Measurements from ENCODE around the gene SEPTIN8.

The SEPTIN8 gene

GRCh38 chr5:132747616-132748440, 29.2 kb downstream of the SEPTIN8 start:
- no peak for DNase-seq (ENCODE audit: low read depth in 2 of 2)

- peak; percentile 29 to 44 for DNase-seq (ENCODE audit: low read depth in 2 of 2)
Measured at GRCh38 chr5:132746954-132747615, 30.0 kb downstream of the SEPTIN8 start, which contains the start of gene CCNI2. TSS of gene CCNI2 (plus strand) at chr5:132747426. CDS start at chr5:132747496, 70 bp downstream.

- DNase-seq (ENCODE audit: low read depth in 2 of 2) = no peak
Measured at GRCh38 chr5:132746592-132746953, 30.5 kb downstream of the SEPTIN8 start.

GRCh38 chr5:132744659-132745058, 32.4 kb downstream of the SEPTIN8 start:
- no peak for DNase-seq (ENCODE audit: low read depth in 2 of 2)

GRCh38 chr5:132742626-132743025, 34.4 kb downstream of the SEPTIN8 start:
- no peak for DNase-seq (ENCODE audit: low read depth in 2 of 2)

GRCh38 chr5:132742158-132742557, 34.9 kb downstream of the SEPTIN8 start:
- no peak for DNase-seq (ENCODE audit: low read depth in 2 of 2)

- no peak for DNase-seq (ENCODE audit: low read depth in 2 of 2)
Measured at GRCh38 chr5:132739232-132739631, 37.8 kb downstream of the SEPTIN8 start.

- DNase-seq (ENCODE audit: low read depth in 2 of 2) = no peak
Measured at GRCh38 chr5:132737982-132738681, 38.9 kb downstream of the SEPTIN8 start.

GRCh38 chr5:132736853-132737833, 39.9 kb downstream of the SEPTIN8 start, which contains the start of gene KIF3A:
TSS of gene KIF3A (minus strand) at chr5:132737546. CDS start at chr5:132737419, 127 bp downstream.
- peak; percentile 98 for DNase-seq (ENCODE audit: low read depth in 2 of 2)

GRCh38 chr5:132734687-132735086, 42.4 kb downstream of the SEPTIN8 start:
- no peak for DNase-seq (ENCODE audit: low read depth in 2 of 2)

GRCh38 chr5:132733499-132734148, 43.4 kb downstream of the SEPTIN8 start:
- no peak for DNase-seq (ENCODE audit: low read depth in 2 of 2)

- DNase-seq (ENCODE audit: low read depth in 2 of 2) = no peak
Measured at GRCh38 chr5:132729896-132730295, 47.1 kb downstream of the SEPTIN8 start.

GRCh38 chr5:132725745-132726144, 51.3 kb downstream of the SEPTIN8 start:
- DNase-seq (ENCODE audit: low read depth in 2 of 2) = no peak

GRCh38 chr5:132718544-132719312, 58.3 kb downstream of the SEPTIN8 start:
- DNase-seq (ENCODE audit: low read depth in 2 of 2) = no peak

- DNase-seq (ENCODE audit: low read depth in 2 of 2) = no peak
Measured at GRCh38 chr5:132714456-132715307, 62.4 kb downstream of the SEPTIN8 start.

- no peak for DNase-seq (ENCODE audit: low read depth in 2 of 2)
Measured at GRCh38 chr5:132708645-132709044, 68.4 kb downstream of the SEPTIN8 start.

- no peak for DNase-seq (ENCODE audit: low read depth in 2 of 2)
Measured at GRCh38 chr5:132704875-132705274, 72.2 kb downstream of the SEPTIN8 start.

Measured in stimulated activated CD8-positive, alpha-beta memory T cell treated with anti-CD3 and anti-CD28 coated beads, Interleukin-15, amount 100 ng/mL, for 48 hours (primary cell).